ENCODE measurements around the gene LAMP1. TPM values are rescaled to one million over a fixed set of nuclear protein-coding genes. Genes with fewer than 3 reads are reported as not detected.

The LAMP1 gene
- total and polyA plus RNA-seq, 12 donors, result 35.9 to 153 (median 97.3) TPM

DNA sequence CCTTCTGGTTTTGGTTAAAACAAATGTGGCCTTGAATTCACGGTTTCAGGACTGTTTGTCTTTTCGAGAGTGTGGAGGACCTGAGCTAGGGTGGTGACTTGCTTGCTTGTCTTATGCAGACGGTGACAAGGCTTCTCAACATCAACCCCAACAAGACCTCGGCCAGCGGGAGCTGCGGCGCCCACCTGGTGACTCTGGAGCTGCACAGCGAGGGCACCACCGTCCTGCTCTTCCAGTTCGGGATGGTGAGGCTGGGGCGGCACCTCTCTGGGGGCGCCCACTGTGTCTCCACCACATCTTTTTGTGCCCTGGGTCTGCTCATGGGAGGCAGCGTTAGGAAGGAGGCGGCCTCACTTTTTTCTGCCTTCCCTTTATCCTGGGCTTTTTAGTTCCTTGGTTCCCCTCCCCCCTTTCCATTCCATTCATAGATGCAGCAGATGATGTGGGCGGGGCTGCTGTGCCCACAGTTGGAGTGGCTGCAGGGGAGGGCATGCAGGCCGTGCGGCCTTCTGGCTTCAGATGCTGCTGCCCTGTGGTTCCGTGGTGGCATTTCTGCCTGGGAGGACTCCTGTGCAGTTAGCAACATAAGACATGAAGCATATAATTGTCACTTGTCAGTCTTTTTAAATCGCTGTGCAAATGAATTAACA, 23.3 kb downstream of the LAMP1 start:
- Histone ChIP-seq H3K27me3 (no peaks in the 10 kb centered on the region), H3K4me3 (no peak overlapping the region), H3K4me1 (no peaks in the 10 kb centered on the region), H3K27ac (no peak overlapping the region), H3K36me3 (peaks cover 0 to 97% (median 51%) of the 10 kb centered on the region in 9 donors), H3K9me3 (no peaks in the 10 kb centered on the region)
- intact Hi-C loops (cut with DNase I), result no loop called here
- TF ChIP-seq, protein P1, sequence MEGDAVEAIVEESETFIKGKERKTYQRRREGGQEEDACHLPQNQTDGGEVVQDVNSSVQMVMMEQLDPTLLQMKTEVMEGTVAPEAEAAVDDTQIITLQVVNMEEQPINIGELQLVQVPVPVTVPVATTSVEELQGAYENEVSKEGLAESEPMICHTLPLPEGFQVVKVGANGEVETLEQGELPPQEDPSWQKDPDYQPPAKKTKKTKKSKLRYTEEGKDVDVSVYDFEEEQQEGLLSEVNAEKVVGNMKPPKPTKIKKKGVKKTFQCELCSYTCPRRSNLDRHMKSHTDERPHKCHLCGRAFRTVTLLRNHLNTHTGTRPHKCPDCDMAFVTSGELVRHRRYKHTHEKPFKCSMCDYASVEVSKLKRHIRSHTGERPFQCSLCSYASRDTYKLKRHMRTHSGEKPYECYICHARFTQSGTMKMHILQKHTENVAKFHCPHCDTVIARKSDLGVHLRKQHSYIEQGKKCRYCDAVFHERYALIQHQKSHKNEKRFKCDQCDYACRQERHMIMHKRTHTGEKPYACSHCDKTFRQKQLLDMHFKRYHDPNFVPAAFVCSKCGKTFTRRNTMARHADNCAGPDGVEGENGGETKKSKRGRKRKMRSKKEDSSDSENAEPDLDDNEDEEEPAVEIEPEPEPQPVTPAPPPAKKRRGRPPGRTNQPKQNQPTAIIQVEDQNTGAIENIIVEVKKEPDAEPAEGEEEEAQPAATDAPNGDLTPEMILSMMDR (IDR thresholded peaks at IDR 0.05), result no peak
- WGBS, 2 donors, result 90 to 91% methylated on average over 19 of the region's 19 CpGs
- no peak for DNase-seq
- no peak for ATAC-seq

DNA sequence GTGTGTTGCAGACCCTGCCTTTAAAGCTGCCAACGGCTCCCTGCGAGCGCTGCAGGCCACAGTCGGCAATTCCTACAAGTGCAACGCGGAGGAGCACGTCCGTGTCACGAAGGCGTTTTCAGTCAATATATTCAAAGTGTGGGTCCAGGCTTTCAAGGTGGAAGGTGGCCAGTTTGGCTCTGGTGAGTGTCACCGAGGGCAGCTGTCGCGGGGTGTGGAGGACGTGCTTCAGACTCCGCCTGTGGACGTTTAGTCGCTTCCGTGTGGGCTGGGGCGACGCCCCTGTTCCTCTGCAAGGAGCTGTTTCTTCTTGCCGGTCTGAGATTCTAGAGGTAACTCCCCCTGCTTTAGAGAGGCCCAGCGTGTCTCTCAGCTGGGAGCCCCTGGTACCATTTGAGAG, 24.5 kb downstream of the LAMP1 start:
- Histone ChIP-seq H3K4me1 (no peaks in the 10 kb centered on the region), H3K4me3 (no peak overlapping the region), H3K9me3 (no peaks in the 10 kb centered on the region), H3K27me3 (no peaks in the 10 kb centered on the region), H3K36me3 (peaks cover 0 to 87% (median 47%) of the 10 kb centered on the region in 9 donors), H3K27ac (no peak overlapping the region)
- intact Hi-C loops (cut with DNase I), result no loop called here
- DNase-seq (no peak), ATAC-seq (no peak)
- TF ChIP-seq, protein P1 (IDR thresholded peaks at IDR 0.05), result no peak
- WGBS, 2 donors, result 76 to 85% methylated on average over 22 of the region's 22 CpGs

DNA sequence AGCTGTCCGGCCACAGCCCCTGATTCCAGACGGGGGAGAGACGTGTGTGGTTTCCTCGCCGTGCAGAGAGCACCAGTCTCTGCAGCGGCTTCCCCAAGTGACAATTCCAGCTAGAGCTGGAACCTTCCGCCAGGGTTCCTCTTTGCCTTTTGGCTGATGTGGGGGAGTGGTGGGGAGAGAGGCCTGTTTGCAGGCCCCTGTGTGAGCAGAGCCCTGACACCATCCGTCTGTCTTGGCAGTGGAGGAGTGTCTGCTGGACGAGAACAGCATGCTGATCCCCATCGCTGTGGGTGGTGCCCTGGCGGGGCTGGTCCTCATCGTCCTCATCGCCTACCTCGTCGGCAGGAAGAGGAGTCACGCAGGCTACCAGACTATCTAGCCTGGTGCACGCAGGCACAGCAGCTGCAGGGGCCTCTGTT, 25.0 kb downstream of the LAMP1 start:
- TF ChIP-seq, protein P1 (IDR thresholded peaks at IDR 0.05), result no peak
- WGBS, 2 donors, result 78 to 81% methylated on average over 17 of the region's 17 CpGs
- DNase-seq, result no peak

DNA sequence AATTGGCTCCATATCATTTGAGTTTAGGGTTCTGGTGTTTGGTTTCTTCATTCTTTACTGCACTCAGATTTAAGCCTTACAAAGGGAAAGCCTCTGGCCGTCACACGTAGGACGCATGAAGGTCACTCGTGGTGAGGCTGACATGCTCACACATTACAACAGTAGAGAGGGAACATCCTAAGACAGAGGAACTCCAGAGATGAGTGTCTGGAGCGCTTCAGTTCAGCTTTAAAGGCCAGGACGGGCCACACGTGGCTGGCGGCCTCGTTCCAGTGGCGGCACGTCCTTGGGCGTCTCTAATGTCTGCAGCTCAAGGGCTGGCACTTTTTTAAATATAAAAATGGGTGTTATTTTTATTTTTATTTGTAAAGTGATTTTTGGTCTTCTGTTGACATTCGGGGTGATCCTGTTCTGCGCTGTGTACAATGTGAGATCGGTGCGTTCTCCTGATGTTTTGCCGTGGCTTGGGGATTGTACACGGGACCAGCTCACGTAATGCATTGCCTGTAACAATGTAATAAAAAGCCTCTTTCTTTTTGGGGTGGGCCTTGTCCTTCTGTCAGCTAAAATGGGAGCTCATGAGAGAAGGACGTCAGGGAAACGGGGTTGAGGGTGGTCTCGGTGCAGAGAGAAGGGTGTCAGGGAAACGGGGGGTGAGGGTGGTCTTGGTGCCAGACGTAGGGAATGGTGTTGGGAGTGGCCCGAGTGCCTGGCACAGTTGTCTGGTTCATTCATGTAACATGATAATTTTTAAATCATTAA, 26.0 kb downstream of the LAMP1 start:
- H3K27me3 ChIP-seq, result no peaks in the 10 kb centered on the region
- 84 to 87% methylated on average over 25 of the region's 25 CpGs for WGBS, 2 donors
- peaks cover 0 to 72% (median 44%) of the 10 kb centered on the region in 9 donors for H3K36me3 ChIP-seq
- peaks cover 0 to 11% (median 0%) of the 10 kb centered on the region in 9 donors for H3K4me1 ChIP-seq
- TF ChIP-seq, protein P1 (IDR thresholded peaks at IDR 0.05), result no peak
- intact Hi-C loops (cut with DNase I), result no loop called here
- ATAC-seq (peak in 1 of 8 donors; percentile 16), DNase-seq (no peak)
- H3K9me3 ChIP-seq, result no peaks in the 10 kb centered on the region
- H3K4me3 ChIP-seq, result no peak overlapping the region
- no peak overlapping the region for H3K27ac ChIP-seq

More for the DNA sequence above, 25.0 kb downstream of the LAMP1 start:
- Histone ChIP-seq H3K4me1 (peaks cover 0 to 1% (median 0%) of the 10 kb centered on the region in 9 donors), H3K27me3 (no peaks in the 10 kb centered on the region), H3K36me3 (peaks cover 0 to 82% (median 44%) of the 10 kb centered on the region in 9 donors), H3K4me3 (no peak overlapping the region), H3K9me3 (no peaks in the 10 kb centered on the region), H3K27ac (no peak overlapping the region)
- intact Hi-C loops (cut with DNase I), result no loop called here
- no peak for ATAC-seq
